Transverse colon (tissue), 3 donors: ENCODE measurements around the gene LRRC4C.

Experiments used
- POLR2A ChIP-seq: fragments of 450-650 bp; IDR thresholded peaks from one replicate; pipeline ENCODE4 v1.6.1; 2016; ENCODE audit warnings: antibody characterized with exemption, mild to moderate bottlenecking, moderate library complexity
- TF ChIP-seq, protein P1 (sequence below), 5 experiments: fragments of 200-600 bp in 3 of 5; fragments of 450-650 bp in 2 of 5; sonication (generic) in 3 of 5; IDR thresholded peaks; 1 replicate in 2 of 5; 2 replicates in 3 of 5; pipeline ENCODE4 v1.5.1; 2016 to 2017; ENCODE audit warnings: antibody characterized with exemption in 5 of 5, inconsistent platforms in 3 of 5, mild to moderate bottlenecking in 2 of 5, moderate library complexity in 1 of 5

DNA sequence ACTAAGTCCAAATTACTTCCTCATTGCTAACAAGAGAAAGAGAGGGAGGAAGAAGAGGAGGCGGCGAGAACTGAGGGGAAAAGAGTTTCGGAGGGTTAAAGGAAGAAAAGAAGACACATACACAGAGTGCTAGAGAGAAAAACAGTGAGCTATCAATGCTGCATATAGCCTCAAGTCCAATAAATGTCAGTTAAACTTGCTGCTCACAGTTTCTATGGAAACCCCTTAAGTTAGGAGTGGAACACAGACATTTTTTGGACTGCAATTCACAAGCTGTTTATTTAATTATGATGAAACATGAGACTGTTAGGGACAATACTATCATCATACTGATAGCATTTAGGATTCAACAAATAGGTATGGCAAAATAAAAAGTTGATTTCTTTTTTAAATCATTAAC lies 1320.4 kb downstream of the LRRC4C start:
- TF ChIP-seq, protein P1, sequence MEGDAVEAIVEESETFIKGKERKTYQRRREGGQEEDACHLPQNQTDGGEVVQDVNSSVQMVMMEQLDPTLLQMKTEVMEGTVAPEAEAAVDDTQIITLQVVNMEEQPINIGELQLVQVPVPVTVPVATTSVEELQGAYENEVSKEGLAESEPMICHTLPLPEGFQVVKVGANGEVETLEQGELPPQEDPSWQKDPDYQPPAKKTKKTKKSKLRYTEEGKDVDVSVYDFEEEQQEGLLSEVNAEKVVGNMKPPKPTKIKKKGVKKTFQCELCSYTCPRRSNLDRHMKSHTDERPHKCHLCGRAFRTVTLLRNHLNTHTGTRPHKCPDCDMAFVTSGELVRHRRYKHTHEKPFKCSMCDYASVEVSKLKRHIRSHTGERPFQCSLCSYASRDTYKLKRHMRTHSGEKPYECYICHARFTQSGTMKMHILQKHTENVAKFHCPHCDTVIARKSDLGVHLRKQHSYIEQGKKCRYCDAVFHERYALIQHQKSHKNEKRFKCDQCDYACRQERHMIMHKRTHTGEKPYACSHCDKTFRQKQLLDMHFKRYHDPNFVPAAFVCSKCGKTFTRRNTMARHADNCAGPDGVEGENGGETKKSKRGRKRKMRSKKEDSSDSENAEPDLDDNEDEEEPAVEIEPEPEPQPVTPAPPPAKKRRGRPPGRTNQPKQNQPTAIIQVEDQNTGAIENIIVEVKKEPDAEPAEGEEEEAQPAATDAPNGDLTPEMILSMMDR (IDR thresholded peaks at IDR 0.05) = no peak
- no peak for TF ChIP-seq POLR2A
